Activated CD8-positive, alpha-beta T cell treated with anti-CD3 and anti-CD28 coated beads for 36 hours (primary cell): ENCODE data around the gene CDH6. TPM values are rescaled to one million over a fixed set of nuclear protein-coding genes. Genes with fewer than 3 reads are reported as not detected.

Experiments
- ATAC-seq: fragments of 200-7000 bp; cut with Tn5 transposase; one replicate; pipeline ENCODE4 v1.10.0; 2021; ENCODE audit warnings: mild to moderate bottlenecking, moderate library complexity
- CTCF ChIA-PET: fragments of 350-600 bp; sonication (Branson Sonifier 250); formaldehyde crosslinking; loops from one replicate; lab custom pipeline; 2021; ENCODE audit warnings: antibody characterized with exemption; lab: Charles Lee
- POLR2A ChIA-PET: fragments of 350-600 bp; sonication (Branson Sonifier 250); formaldehyde crosslinking; loops from one replicate; lab custom pipeline; 2021; ENCODE audit warnings: antibody characterized with exemption; lab: Charles Lee
- DNase-seq: peaks from one replicate; pipeline ENCODE4 v3.0.0-alpha.2; 2020
- H3K27ac Mint-ChIP-seq: one replicate; pipeline ENCODE4 v1.8.0; 2021; ENCODE audit warnings: mild to moderate bottlenecking, mixed read lengths
- H3K27me3 Mint-ChIP-seq: one replicate; pipeline ENCODE4 v1.8.0; 2021; ENCODE audit warnings: mixed read lengths
- H3K36me3 Mint-ChIP-seq: one replicate; pipeline ENCODE4 v1.8.0; 2021; ENCODE audit warnings: low read depth, mixed read lengths
- H3K4me1 Mint-ChIP-seq: one replicate; pipeline ENCODE4 v1.8.0; 2021; ENCODE audit warnings: low read depth, mixed read lengths
- H3K4me3 Mint-ChIP-seq: one replicate; pipeline ENCODE4 v1.8.0; 2021; ENCODE audit warnings: mild to moderate bottlenecking, moderate library complexity, mixed read lengths
- H3K9me3 Mint-ChIP-seq: one replicate; pipeline ENCODE4 v1.8.0; 2021; ENCODE audit warnings: mixed read lengths
- CTCF ChIP-seq: fragments of 200-600 bp; IDR thresholded peaks from one replicate; pipeline ENCODE4 v1.8.0; 2022; ENCODE audit warnings: antibody characterized with exemption, mild to moderate bottlenecking
- intact Hi-C: fragments of 100-400 bp; cut with micrococcal nuclease; formaldehyde crosslinking; loops from one replicate; pipeline ENCODE4 v1.10.0; 2022
- total RNA-seq, 2 experiments: library from RNA; stranded (reverse); gene quantifications; one replicate each; pipeline ENCODE4 v1.2.3, GENCODE V29; 2021

Gene CDH6
- total RNA-seq, 2 experiments from 2014 or later, result not detected

DNA sequence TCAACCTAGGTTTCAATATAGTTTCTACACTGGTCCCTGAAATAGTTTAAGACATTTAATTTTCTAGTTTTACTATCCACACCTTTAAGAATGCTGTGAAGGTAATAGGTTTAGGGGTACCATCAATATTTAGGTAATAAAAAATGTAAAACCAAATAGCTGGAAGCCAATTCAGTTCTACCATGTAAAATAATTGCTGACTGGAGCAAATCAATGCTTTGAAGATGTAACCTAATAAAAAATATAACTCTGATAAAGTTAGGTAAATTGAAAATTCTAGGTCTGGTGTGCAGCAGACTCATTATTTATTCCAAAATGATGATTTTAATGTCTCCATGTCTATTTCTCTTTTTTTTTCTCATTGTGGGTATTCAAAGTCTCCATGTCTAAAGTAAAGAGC lies 21.8 kb downstream of the CDH6 start:
- ChIA-PET POLR2A (no interaction called here), CTCF (no interaction called here)
- no peaks in the 10 kb centered on the region for H3K4me1 Mint-ChIP-seq
- no peaks in the 10 kb centered on the region for H3K36me3 Mint-ChIP-seq
- DNase-seq (no peak), ATAC-seq (no peak)
- H3K27ac Mint-ChIP-seq, result no peak overlapping the region
- peaks cover 2% of the 10 kb centered on the region for H3K27me3 Mint-ChIP-seq
- H3K9me3 Mint-ChIP-seq, result peaks cover 1% of the 10 kb centered on the region
- no peak overlapping the region for H3K4me3 Mint-ChIP-seq
- intact Hi-C loops, result no loop called here
- TF ChIP-seq CTCF, result no peak

- no peak for TF ChIP-seq CTCF
- no peak for DNase-seq
- ATAC-seq, result no peak
- intact Hi-C loops, result no loop called here
- no peaks in the 10 kb centered on the region for H3K4me1 Mint-ChIP-seq
- POLR2A ChIA-PET, result interaction anchor here (0.7 kb wide), 1 partner anchor 59 kb away, joined by 3 read pairs; no protein-coding TSS in a partner anchor
- CTCF ChIA-PET, result interaction anchor here (1.5 kb wide), 1 partner anchor 15 kb away, joined by 8 read pairs; no protein-coding TSS in a partner anchor
- no peak overlapping the region for H3K27ac Mint-ChIP-seq
- no peaks in the 10 kb centered on the region for H3K36me3 Mint-ChIP-seq
- H3K4me3 Mint-ChIP-seq, result no peak overlapping the region
- H3K27me3 Mint-ChIP-seq, result peaks cover 2% of the 10 kb centered on the region
- H3K9me3 Mint-ChIP-seq, result peaks cover 1% of the 10 kb centered on the region
Measured at GRCh38 chr5:31217446-31217845, 24.0 kb downstream of the CDH6 start.

DNA sequence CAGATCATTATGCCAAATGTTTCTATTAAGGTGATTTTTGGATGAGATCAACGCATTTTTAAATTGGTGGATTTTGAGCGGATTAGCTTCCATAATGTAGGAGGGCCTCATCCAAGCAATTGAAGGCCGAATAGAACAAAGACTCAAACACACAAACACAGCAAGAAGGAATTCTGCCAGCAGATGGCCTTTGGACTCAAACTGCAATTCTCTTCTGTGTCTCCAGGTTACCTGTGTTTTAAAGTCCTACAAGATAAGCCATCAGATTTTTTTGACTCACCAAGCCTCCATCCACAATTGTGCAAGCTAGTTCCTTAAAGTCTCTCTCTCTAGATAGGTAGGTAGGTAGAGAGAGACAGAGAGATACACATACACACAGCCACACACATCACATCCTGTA lies 25.5 kb downstream of the CDH6 start:
- Mint-ChIP-seq H3K4me1 (no peaks in the 10 kb centered on the region), H3K27me3 (peaks cover 3% of the 10 kb centered on the region), H3K27ac (no peak overlapping the region), H3K4me3 (no peak overlapping the region), H3K36me3 (no peaks in the 10 kb centered on the region), H3K9me3 (peaks cover 1% of the 10 kb centered on the region)
- ChIA-PET POLR2A (no interaction called here), CTCF (no interaction called here)
- no peak for TF ChIP-seq CTCF
- DNase-seq (no peak), ATAC-seq (no peak)
- intact Hi-C loops, result no loop called here

DNA sequence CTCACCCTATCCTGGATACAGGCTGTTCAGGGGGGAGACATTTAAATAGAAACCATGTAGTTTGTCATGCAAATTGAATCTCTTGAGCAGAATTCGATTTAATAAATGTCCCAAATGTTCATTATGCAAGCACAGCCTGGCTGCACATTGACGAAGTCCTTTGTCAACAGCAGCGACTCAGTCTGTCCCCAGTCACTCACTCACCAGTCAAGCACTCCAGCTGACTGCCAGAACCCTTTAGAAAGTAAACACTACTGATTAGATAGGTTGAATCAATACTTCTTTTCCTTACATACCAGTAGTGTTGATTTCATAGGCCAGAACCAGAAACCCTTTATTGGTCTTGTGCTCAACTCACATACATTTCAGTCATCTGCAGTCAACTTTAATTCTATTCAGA lies 27.5 kb downstream of the CDH6 start:
- intact Hi-C loops, result no loop called here
- Mint-ChIP-seq H3K27ac (no peak overlapping the region), H3K9me3 (peaks cover 1% of the 10 kb centered on the region), H3K27me3 (peaks cover 4% of the 10 kb centered on the region), H3K36me3 (no peaks in the 10 kb centered on the region), H3K4me1 (no peaks in the 10 kb centered on the region), H3K4me3 (no peak overlapping the region)
- POLR2A ChIA-PET, result no interaction called here
- DNase-seq, result no peak
- no peak for TF ChIP-seq CTCF
- ATAC-seq, result no peak
- CTCF ChIA-PET, result interaction anchor here (0.7 kb wide), 1 partner anchor 29 kb away, joined by 5 read pairs; no protein-coding TSS in a partner anchor

DNA sequence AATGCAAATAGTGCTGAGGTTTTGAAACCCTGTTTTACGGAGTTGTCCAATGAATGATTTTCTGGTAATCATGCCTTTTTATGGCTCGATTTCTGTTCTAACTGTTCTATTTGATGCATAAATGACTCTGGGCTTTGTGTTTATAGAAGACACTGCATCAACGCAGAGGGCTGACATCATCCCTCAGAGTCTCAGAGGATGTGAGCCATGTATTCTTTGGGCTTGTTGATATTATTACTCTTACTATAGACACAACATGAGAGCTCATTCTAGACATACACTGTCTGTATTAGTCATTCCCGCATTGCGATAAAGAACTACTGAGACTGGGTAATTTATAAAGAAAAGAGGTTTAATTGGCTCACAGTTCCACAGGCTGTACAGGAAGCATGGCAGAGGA lies 31.6 kb downstream of the CDH6 start:
- ATAC-seq (no peak), DNase-seq (no peak)
- no peak for TF ChIP-seq CTCF
- H3K27ac Mint-ChIP-seq, result no peak overlapping the region
- no peaks in the 10 kb centered on the region for H3K36me3 Mint-ChIP-seq
- intact Hi-C loops, result no loop called here
- ChIA-PET CTCF (no interaction called here), POLR2A (no interaction called here)
- no peak overlapping the region for H3K4me3 Mint-ChIP-seq
- no peaks in the 10 kb centered on the region for H3K4me1 Mint-ChIP-seq
- no peaks in the 10 kb centered on the region for H3K9me3 Mint-ChIP-seq
- H3K27me3 Mint-ChIP-seq, result peaks cover 2% of the 10 kb centered on the region
